GM18499 (cell line): ENCODE results near the gene CAPZB.

ENCODE experiments used
- ATAC-seq: cut with Tn5 transposase; IDR thresholded peaks from one replicate; pipeline ENCODE4 v1.9.1; 2021; ENCODE audit warnings: moderate number of reproducible peaks; ENCODE audit not compliant: insufficient read depth, unreplicated experiment

CAPZB gene

DNA sequence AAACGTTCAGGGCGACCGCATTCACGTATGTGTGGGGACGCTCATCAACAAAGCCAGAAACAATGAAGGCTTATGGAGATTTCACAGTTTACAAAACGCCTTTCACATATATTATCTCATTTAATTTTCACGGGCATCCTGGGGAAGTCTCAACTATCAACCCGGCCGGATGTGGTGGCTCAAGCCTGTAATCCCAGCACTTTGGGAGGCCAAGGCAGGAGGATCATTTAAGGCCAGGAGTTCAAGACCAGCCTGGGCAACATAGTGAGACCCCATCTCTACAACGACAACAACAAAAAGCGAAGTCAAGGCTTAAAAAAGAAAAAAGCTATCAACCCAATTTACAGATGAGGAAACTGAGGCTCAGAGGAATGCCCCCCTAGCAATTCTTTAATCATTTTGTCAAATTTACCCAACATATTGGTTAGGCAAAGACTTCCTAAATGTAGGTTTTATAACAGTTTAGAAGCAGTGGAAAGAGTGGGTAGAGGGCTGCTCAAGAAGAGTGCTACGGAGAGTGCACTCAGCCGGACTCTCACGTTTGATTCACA, 144.9 kb downstream of the CAPZB start:
- ATAC-seq, result no peak

DNA sequence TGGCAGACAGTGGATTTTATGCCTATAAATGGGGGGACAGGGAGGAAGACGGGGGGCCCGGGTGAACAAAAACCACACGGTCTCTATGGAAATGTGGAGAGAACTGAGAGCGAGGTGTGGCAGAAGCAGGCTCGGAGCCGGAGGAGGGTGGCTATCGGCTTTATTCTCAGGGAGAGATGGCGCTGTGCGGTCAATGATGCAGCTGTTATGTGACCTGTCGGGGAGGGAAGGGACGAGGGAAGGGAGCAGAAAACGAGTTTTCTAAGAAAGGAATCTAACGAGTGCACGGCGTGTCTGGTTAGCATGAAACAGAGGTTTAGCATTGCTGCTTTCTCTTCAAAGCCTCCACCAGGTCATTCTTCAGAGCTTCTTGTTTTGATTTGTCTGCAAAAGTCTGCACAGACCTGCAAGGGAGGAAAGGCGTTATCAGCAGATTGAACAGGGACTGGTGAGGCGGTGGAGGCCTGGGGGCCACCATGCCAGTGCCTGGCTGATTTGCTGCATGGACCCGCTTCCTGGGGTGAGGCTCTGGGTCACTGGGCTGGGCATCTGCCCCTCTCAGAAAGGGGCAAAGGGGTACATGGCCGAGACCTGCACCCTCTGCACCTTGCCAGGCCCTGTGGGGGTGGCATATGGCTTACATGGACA, 146.0 kb downstream of the CAPZB start:
- ATAC-seq, result no peak

DNA sequence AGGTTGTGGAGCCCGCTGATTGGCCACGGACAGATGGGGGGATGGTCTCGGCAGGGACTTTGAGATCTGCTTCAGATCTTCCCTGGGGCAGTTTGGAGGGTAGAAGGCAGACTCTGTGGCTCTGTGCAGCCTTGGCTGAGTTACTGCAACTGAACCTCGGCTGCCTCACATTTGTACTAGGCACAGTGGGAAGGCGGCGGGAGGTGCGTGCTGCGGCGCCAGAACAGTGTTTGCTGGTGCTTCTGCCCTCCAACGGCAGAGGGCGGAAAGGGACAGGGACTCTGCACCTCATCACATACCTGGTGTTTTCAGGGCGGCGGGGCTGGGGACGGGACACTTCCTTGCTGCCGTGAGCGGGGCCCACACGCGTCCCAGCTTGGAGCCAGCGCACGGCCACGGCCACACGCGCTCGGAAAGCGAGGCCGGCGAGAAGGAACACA, 147.0 kb downstream of the CAPZB start:
- ATAC-seq, result no peak

DNA sequence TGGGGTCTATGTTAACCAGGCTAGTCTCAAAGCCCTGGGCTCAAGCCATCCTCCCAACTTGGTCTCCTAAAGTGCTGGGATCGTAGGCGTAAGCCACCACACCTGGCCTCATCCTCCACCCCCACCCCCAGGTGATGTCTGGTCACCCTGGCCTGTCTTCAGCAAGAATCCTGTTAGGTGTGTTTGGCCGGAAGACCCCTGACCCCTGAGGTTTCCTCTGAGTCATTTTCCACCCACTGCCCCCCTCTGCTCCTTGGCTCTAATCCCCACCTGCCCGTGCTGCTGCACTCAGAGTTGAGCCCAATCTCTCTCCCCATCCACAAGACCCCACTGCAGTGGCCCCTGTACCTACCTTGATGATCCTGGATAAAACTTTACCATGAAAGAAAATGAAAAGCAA, 148.1 kb downstream of the CAPZB start:
- ATAC-seq, result no peak

DNA sequence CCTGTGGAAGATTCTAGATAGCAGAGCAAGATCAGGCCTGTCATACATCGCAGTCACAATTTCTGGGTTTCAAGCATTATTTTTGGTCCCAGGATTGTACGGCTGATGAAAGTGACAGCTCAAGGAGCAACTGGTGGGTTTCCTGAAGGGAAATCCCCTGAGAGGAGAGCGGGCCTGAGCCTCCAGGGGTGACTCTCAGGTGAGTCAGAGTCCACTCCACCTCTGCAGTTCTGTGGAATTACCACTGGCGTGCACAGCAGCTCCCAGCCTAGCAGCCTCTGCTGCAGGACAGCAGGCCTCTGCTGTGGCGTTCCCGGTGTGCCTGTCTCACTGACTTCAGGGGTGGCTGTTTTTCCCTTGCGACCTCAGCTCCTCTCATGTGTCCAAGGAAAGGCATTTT, 148.8 kb downstream of the CAPZB start:
- no peak for ATAC-seq

DNA sequence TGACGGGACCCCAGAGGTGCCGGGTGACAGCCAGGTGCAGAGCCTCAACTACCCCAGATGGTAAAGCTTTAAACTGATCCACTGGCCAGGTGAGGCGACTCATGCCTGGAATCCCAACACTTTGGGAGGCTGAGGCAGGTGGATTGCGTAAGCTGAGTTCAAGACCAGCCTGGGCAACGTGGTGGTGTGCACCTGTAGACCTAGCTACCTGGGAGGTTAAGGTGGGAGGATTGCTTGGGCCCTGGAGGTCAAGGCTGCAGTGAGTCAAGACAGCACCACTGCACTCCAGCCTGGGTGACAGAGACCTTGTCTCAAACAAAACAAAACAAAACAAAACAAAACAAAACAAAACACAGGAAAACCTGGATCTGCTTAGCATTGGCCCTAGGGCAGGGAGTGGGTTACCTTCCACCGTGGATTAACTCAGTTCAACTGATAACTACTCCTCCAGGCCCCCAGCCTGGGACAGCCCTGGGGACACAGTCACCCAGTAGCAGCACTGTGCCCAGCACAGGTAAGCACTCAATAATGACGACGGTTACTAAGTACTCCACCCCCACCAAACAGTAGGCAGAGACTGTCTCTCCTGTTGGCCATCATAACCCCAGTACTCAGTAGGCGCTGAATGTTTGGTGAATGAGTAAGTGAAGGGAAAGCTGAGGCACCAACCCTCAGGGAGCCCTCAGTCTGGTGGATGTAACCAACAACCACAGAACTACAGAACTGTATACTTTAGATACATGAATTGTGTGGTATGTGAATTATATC, 151.6 kb downstream of the CAPZB start:
- no peak for ATAC-seq

DNA sequence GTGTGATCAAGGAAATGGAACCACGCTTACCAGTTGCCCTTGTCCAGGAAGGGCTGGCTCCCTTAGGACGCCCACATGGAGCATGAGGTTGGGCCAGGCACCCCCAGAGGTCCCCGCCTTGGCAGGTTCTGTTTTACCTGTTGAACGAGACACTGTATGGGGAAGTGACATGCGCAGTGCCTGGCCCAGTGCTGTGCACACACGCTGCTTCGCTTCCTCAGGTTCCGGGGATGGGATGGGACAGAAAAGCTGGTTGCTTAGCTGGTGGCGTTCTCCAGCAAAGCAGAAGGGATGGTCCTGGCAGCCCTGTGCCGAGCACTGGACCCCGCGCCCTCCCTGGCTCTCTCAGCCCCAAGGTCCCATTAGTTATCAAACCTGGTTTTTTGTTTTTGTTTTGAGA, 152.5 kb downstream of the CAPZB start:
- no peak for ATAC-seq

DNA sequence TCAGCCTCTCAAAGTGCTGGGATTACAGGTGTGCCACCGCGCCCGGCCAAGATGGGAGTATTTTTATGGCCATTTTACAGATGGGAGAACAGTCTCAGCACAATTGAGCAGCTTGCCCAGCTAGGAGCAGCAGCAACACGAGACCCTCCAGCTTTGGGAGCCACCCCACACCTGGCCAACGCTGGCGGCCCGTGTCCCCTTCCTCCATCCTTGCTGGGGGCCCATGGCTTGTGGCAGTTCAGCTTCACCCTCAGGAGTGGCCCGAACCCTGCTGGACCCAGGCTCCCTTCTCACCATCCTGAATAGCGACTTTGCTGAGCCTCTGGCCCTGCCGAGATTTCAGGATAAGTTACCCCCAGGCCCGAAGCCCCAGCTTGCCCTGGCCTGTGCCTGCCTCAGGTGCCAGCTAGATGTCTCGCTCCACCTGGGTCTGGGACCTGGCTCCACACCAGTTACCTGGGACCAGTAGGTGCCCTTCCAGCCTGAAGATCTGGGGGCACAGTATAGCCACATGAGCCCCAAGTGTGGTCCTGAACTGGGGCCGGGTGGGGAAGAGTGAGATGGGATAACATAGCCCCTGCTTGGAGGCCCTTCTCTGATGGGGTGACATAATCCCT, 154.0 kb downstream of the CAPZB start:
- no peak for ATAC-seq

DNA sequence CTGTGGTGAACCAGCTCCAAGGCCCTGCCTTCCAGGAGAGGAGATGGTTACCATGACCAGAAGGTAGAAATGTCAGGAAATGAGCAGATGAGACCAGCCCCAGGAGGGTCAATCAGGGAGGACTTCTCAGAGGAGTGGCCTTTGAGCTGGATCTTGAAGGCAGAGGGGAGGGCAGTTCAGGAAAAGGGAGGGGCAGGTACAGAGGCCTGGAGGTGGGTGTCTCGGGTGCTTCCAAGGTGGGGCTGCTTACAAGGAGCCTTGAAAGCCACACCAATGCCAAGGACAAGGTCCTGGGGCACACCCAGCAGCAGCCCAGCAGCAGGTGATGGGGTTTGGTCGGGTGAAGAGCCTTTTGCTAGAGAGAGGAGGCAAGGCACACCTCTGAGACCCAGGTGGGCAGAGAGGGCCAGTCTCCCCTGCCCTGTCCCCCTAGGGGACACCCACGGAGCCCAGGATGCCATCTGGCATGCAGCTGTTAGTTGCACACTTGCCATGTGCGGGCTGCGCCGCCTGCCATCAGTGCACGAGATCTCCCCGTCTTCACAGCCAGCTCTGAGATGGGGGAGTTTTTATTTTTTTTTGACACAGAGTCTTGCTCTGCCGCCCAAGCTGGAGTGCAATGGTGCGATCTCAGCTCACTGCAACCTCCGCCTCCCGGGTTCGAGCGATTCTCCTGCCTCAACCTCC, 154.7 kb downstream of the CAPZB start:
- no peak for ATAC-seq

DNA sequence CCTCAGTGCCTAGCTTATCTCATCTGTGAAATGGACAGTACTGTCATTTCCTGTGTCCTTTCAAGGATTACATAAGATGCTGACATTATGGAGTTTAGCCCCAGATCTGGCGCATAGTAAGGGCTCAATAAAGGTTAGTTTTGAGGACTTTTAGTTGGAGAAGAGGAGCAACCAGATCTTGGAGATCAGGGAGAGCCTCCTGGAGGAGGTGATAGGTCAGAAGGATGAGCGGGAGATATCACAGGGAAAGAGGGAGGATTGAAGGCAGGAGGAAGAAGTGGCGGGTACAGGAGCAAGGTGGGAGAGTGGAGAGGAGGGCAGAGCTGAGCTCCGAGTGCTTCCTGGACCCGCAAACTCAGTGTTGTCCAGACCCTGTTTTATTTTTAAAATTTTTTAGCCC, 155.7 kb downstream of the CAPZB start:
- no peak for ATAC-seq

DNA sequence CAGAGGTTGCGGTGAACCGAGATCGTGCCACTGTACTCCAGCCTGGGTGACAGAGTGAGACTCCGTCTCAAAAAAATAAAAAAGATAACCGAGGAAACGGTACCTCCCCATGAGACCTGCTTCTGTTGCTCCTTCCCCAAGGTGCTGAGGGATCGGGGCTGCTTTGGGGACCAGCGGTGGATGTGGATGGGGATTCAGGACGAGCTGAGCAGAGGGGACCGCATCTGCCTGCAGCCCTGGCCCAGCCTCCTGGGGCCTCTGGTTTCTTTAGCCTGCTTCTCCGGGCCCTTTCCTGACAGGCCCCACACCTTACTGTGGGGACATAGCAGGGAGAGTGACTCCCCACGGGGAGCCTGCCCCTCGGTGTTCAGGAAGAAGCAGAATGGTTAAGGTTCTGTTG, 156.2 kb downstream of the CAPZB start:
- no peak for ATAC-seq

DNA sequence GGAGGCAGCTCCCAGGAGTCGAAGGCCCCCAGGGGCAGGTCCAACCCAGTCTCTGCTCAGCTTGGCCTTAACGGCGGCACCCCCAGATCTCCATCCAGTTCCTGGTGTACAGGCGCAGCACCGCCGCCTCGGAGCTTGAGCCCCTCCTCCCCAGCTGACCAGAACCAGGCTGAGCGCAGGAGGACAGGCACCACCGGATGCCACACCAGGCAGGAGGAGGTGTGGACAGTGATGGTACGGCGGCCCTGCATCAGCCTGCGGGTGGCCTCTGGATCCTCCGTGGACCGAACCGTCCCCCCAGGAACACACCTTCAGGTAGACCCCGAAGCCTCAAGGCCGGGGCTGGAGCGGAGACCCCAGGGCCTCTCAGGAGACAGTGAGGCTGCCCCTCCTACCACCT, 156.9 kb downstream of the CAPZB start:
- ATAC-seq, result no peak

DNA sequence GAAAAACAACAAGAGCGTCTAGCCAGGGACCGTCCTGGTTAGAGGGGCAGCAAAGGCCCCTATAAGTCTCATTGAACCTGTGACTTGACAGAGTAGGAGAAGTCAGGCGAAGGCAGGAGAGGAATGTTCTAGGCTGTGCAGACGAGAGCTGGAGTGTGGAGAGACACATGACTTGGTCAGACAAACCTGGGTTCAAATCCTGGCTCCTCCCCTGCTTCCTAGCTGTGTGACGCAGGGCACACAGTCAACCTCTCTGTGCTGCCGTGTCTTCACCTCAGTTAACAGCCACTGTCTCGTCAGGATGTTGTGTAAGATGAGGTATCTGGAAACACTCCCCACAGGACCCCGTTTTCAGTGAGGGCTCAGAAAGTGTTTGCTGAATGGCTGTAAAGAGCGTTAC, 157.6 kb downstream of the CAPZB start:
- no peak for ATAC-seq

DNA sequence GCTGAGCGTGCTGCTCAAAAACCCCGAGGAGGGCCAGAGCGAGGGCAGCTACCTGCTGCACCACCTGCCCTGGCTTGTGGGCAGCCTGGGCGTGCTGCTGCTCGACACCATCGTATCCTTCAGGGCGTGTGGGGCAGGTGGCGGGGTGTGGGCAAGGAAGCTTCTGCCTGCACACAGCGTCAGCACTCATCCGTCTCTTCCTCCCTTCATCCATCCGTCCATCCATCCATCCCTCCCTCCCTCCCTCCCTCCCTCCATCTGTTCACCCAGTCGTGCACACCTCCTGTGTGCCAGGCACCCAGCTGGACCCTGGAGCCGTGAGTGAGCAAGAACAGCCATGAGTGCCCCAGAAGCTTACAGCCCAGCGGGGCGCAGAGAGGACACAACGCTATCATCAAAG, 158.0 kb downstream of the CAPZB start:
- no peak for ATAC-seq

DNA sequence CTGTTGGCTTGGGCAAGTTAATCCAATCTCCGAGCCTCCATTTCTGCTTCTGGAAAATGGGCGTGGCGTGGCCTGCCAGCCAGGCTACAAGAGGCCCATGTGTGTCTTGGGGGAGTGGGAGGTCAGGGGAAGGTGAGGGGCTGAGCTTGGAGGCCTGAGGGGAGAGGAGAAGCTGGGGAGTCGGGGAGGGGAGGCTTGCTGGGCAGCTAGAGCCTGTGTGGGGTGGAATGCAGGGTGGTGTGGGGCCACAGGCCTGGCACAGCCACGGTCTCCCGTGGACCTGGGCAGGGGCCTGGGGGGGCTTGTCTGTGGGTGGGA, 158.6 kb downstream of the CAPZB start:
- ATAC-seq, result no peak

DNA sequence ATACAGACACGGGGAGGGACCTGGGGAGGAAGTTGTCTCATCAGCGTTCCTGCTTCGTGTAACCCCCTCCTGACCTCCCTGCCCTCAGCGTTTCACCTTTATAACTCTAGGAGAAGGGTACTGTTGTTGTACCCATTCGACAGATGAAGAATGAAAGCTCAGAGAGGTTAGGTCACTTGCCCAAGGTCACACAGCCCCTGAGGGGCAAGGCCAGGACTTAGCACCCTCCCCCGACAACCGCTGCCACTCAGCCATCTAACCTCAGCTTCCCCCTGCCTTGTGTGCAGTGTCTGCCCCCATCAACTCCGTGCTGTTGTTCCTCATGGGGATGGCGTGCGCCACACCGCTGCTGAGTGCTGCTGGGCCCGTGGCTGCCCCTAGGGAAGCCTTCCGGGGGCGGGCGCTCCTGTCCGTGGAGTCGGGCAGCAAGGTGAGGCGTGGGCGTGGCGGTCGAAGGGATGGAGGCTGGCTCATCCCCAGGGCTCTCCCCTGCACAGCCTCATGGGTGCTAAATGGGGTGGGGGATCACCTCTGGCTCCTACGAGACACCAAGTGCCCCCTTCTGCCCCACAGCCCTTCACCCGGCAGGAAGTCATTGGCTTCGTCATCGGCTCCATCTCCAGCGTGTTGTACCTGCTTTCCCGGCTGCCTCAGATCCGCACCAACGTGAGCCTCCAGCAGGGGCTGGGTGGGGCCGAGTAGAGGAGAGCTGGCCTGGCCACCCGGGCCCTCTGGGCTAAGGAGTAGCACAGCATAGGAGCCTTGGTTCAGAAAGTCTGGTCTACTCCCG, 159.2 kb downstream of the CAPZB start:
- ATAC-seq, result no peak

DNA sequence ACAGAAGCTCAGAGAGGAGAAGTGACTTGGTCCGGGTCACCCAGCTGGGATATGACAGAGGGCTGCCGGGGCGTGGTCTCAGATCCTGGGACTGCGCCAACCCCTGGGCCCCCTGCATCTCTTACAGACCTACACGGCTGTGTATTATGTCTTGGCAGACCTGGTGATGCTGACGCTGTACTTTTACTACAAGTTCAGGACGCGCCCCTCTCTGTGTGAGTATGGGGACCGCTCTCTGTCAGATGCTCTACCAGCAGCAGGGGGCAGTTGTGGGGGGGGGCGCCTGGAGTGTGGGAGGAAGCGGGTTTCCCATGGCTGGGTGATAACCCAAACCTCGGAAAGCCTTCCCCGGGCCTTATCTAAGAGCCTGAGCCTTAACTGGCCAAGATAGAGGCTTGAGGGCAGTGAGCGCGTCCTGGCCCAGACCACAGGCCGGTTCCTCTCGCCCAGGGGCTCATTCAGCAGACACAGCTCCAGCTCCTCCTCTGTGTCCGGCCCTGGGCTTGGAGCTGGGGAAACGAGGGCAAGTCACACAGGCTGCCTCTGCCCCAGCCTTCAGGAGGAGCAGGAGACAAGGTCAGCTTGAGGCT, 159.9 kb downstream of the CAPZB start:
- no peak for ATAC-seq

DNA sequence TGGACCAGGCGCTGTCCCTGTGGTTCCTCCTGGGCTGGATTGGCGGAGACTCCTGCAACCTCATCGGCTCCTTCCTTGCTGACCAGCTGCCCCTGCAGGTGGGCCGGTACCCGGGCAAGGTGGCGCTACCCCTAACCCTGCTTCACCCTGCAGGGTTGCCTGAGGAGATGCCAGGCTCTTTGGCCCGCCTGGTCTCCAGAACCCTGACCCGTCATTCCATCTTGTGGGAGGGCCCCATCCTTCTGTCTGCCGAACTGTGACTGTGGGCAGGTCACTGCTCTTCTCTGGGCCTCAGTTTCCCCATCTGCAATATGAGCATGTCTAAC, 160.7 kb downstream of the CAPZB start:
- ATAC-seq, result no peak

DNA sequence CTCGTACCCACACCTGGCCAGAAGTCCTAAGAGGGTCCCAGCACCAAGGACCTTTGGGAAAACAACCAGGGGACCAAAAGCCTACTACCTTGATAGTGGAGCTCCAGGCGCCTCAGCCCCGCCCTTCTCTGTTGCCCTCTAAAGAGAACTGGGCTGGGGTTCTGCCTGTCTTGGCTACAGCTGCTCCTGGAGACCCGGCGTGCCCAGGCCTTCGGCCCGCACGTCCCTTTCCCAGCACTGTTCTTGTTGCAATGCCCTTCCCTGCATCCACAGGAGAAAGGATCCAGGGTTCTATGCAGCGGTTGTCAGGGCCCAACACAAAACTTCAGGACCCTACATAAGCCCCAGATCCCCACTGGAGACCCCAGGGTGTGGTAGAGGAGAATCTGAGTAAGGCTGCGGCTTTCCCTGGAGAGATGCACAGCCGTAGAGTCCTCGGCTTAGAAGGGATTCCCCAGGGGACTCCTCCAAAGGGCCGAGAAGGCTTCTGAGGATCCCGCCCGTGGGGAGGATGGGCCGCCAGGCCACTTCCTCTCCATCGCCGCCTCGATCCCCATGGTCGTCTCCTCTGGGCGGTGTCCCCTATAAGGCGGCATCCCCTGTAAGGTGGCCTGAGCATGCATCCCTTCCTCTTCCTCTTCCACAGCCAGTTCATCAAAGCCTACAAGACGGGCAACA, 161.2 kb downstream of the CAPZB start:
- ATAC-seq, result no peak
